Uterus (tissue), 2 donors: ENCODE data around the gene BAHD1.

Experiments used
- CTCF ChIP-seq, 4 experiments: fragments of 200-600 bp in 2 of 4; fragments of 450-650 bp in 2 of 4; sonication (generic) in 2 of 4; IDR thresholded peaks; one replicate each; pipeline ENCODE4 v1.5.1; 2016 to 2019; ENCODE audit warnings: antibody characterized with exemption in 4 of 4, mild to moderate bottlenecking in 2 of 4, moderate library complexity in 1 of 4
- POLR2A ChIP-seq, 2 donors: fragments of 450-650 bp; IDR thresholded peaks; one replicate each; pipeline ENCODE4 v1.6.1; 2016; ENCODE audit warnings: antibody characterized with exemption in 2 of 2, mild to moderate bottlenecking in 1 of 2, moderate library complexity in 1 of 2

GRCh38 chr15:40420071-40420713 lies 20.6 kb upstream of the BAHD1 start:
- TF ChIP-seq CTCF (IDR thresholded peaks at IDR 0.05), result no peak
- TF ChIP-seq POLR2A (IDR thresholded peaks at IDR 0.05), result no peak
